OCI-LY7 (cell line): ENCODE measurements around the gene MTNR1B. TPM values are rescaled to one million over a fixed set of nuclear protein-coding genes. Genes with fewer than 3 reads are reported as not detected.

ENCODE experiments used
- BruUV-seq: library from RNA; stranded (reverse); fragments of 400-500 nt; replicated peaks from 2 replicates; lab custom pipeline; 2021; lab: Mats Ljungman, UMichigan
- CTCF ChIA-PET: fragments of 300-600 bp; sonication (Branson Sonifier 250); formaldehyde crosslinking; loops from one replicate; lab custom pipeline; 2022; ENCODE audit warnings: antibody characterized with exemption; ENCODE audit not compliant: unreplicated experiment; lab: Charles Lee
- POLR2A ChIA-PET: fragments of 300-600 bp; sonication (Branson Sonifier 250); formaldehyde crosslinking; loops from one replicate; lab custom pipeline; 2022; ENCODE audit warnings: antibody characterized with exemption; lab: Charles Lee
- DNase-seq: peaks from one replicate; pipeline ENCODE4 v3.0.0-alpha.2; 2015; ENCODE audit warnings: low spot score
- H2AFZ ChIP-seq: fragments of 200-600 bp; sonication (generic), shearing (Covaris generic); 2 replicates; pipeline ENCODE4 v1.6.1; 2014; ENCODE audit warnings: mild to moderate bottlenecking, antibody characterized with exemption, low read length, moderate library complexity
- H3K27ac ChIP-seq: fragments of 200-600 bp; sonication (generic); 2 replicates; pipeline ENCODE4 v1.5.1; 2014; ENCODE audit warnings: mixed run types, low read depth, mild to moderate bottlenecking, moderate library complexity, low read length, inconsistent platforms; ENCODE audit not compliant: poor library complexity, severe bottlenecking
- H3K36me3 ChIP-seq: fragments of 200-600 bp; sonication (generic); 2 replicates; pipeline ENCODE4 v1.6.1; 2014; ENCODE audit warnings: mild to moderate bottlenecking, antibody characterized with exemption, low read length, moderate library complexity, mixed read lengths; ENCODE audit not compliant: insufficient read depth
- H3K4me1 ChIP-seq: fragments of 200-600 bp; sonication (generic); 2 replicates; pipeline ENCODE4 v1.5.1; 2014; ENCODE audit warnings: mild to moderate bottlenecking, low read length; ENCODE audit not compliant: insufficient read depth, poor library complexity, severe bottlenecking
- H3K4me2 ChIP-seq: fragments of 200-600 bp; sonication (generic); 2 replicates; pipeline ENCODE4 v1.6.1; 2014; ENCODE audit warnings: mild to moderate bottlenecking, low read length
- H3K4me3 ChIP-seq: fragments of 200-600 bp; sonication (generic); 2 replicates; pipeline ENCODE4 v1.5.1; 2014; ENCODE audit warnings: mild to moderate bottlenecking, low read depth, low read length; ENCODE audit not compliant: poor library complexity, severe bottlenecking
- H3K79me2 ChIP-seq: fragments of 200-600 bp; sonication (generic); 2 replicates; pipeline ENCODE4 v1.6.1; 2016; ENCODE audit warnings: low read depth, mild to moderate bottlenecking, low read length, moderate library complexity, mixed read lengths; ENCODE audit not compliant: insufficient read depth
- H3K9me2 ChIP-seq: fragments of 200-600 bp; sonication (generic); 2 replicates; pipeline ENCODE4 v1.6.1; 2016; ENCODE audit warnings: mild to moderate bottlenecking, low read length, mixed read lengths; ENCODE audit not compliant: insufficient read depth
- H3K9me3 ChIP-seq: fragments of 200-600 bp; sonication (generic); 2 replicates; pipeline ENCODE4 v1.6.1; 2014; ENCODE audit warnings: mild to moderate bottlenecking, mixed run types, low read length, mixed read lengths
- H4K20me1 ChIP-seq: fragments of 200-600 bp; sonication (generic); 2 replicates; pipeline ENCODE4 v1.6.1; 2014; ENCODE audit warnings: mild to moderate bottlenecking, antibody characterized with exemption, low read length, moderate library complexity, mixed read lengths; ENCODE audit not compliant: insufficient read depth
- EZH2phosphoT487 ChIP-seq: fragments of 200-600 bp; sonication (generic); IDR thresholded peaks from 2 replicates; pipeline ENCODE4 v1.6.1; 2018; ENCODE audit warnings: low read depth, borderline replicate concordance, mild to moderate bottlenecking, mixed run types, antibody characterized with exemption, low read length, moderate library complexity, mixed read lengths
- intact Hi-C: fragments of 100-400 bp; cut with micrococcal nuclease; formaldehyde crosslinking; loops from one replicate; pipeline ENCODE4 v1.10.0; 2022; ENCODE audit not compliant: unreplicated experiment
- total RNA-seq, 2 experiments: library from RNA; depleted of rRNA in 1 of 2; stranded (reverse); fragments of >200 nt in 1 of 2; shearing (Covaris generic) in 1 of 2; gene quantifications; 2 replicates each; pipeline ENCODE4 v1.2.3, GENCODE V29; 2014 to 2022
- TF ChIP-seq, protein P1 (sequence below): fragments of 200-600 bp; sonication (generic); conservative IDR thresholded peaks from 2 replicates; pipeline ENCODE4 v1.5.1; 2014; ENCODE audit warnings: mild to moderate bottlenecking, antibody characterized with exemption, low read length, moderate library complexity, mixed read lengths

MTNR1B gene
- total RNA-seq, 2 experiments from 2014 or later: not detected

DNA sequence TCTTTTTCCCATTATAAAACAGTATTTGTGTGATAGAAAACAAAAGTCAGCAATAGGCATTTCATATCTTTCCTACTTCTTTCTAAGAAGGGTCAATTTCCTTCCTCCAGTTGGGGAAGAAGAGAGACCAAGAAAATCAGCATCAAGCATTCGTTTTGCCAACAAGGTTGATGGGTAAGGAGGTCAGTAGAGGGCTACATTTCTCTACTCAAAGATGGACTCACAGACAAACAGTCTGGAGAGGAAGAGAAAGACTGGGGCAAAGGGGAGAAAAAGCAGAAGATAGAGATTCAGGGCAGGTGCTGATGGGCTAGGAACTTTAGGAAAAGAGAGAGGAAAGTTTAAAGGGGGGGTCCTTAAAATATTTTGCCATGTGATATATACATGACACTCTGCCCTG lies 8.6 kb upstream of the MTNR1B start:
- no peak for DNase-seq
- no peak overlapping the region for H3K4me3 ChIP-seq
- BruUV-seq: no TSS peak
- H2AFZ ChIP-seq: no peak overlapping the region
- no peak overlapping the region for H3K4me2 ChIP-seq
- no peaks in the 10 kb centered on the region for H3K4me1 ChIP-seq
- TF ChIP-seq, protein P1, sequence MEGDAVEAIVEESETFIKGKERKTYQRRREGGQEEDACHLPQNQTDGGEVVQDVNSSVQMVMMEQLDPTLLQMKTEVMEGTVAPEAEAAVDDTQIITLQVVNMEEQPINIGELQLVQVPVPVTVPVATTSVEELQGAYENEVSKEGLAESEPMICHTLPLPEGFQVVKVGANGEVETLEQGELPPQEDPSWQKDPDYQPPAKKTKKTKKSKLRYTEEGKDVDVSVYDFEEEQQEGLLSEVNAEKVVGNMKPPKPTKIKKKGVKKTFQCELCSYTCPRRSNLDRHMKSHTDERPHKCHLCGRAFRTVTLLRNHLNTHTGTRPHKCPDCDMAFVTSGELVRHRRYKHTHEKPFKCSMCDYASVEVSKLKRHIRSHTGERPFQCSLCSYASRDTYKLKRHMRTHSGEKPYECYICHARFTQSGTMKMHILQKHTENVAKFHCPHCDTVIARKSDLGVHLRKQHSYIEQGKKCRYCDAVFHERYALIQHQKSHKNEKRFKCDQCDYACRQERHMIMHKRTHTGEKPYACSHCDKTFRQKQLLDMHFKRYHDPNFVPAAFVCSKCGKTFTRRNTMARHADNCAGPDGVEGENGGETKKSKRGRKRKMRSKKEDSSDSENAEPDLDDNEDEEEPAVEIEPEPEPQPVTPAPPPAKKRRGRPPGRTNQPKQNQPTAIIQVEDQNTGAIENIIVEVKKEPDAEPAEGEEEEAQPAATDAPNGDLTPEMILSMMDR: no peak
- no peaks in the 10 kb centered on the region for H3K9me2 ChIP-seq
- no peaks in the 10 kb centered on the region for H3K79me2 ChIP-seq
- intact Hi-C loops: no loop called here
- no peaks in the 10 kb centered on the region for H3K36me3 ChIP-seq
- ChIA-PET POLR2A (no interaction called here), CTCF (no interaction called here)
- no peaks in the 10 kb centered on the region for H3K9me3 ChIP-seq
- no peak overlapping the region for H3K27ac ChIP-seq
- H4K20me1 ChIP-seq: no peaks in the 10 kb centered on the region

DNA sequence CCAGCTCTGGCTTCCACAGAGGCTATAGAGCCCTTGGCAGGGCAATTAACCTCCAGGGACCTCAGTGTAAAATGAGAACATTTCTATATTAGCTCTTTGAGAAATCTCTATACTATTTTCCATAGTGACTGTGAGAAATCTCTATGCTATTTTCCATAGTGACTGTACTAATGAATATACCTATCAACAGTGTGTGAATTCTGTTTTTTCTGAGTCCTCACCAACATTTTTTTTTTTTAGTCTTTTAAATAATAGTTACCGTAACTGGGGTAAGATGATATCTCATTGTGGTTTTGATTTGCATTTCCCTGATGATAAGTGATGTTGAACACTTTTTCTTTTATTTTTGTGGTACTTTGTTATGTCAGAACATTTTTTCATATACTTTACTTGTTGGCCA lies 7.0 kb upstream of the MTNR1B start:
- DNase-seq: no peak
- no peak for TF ChIP-seq EZH2phosphoT487
- TF ChIP-seq, protein P1: no peak
- no peaks in the 10 kb centered on the region for H3K4me1 ChIP-seq
- POLR2A ChIA-PET: interaction anchor here (0.7 kb wide), 1 partner anchor 688 kb away, joined by 3 read pairs; no protein-coding TSS in a partner anchor
- H3K79me2 ChIP-seq: no peaks in the 10 kb centered on the region
- H3K27ac ChIP-seq: no peak overlapping the region
- CTCF ChIA-PET: no interaction called here
- no peaks in the 10 kb centered on the region for H3K9me3 ChIP-seq
- intact Hi-C loops: no loop called here
- H3K36me3 ChIP-seq: no peaks in the 10 kb centered on the region
- no peaks in the 10 kb centered on the region for H4K20me1 ChIP-seq
- no peaks in the 10 kb centered on the region for H3K9me2 ChIP-seq
- no peak overlapping the region for H3K4me3 ChIP-seq
- no peak overlapping the region for H2AFZ ChIP-seq
- BruUV-seq: no TSS peak
- no peak overlapping the region for H3K4me2 ChIP-seq

DNA sequence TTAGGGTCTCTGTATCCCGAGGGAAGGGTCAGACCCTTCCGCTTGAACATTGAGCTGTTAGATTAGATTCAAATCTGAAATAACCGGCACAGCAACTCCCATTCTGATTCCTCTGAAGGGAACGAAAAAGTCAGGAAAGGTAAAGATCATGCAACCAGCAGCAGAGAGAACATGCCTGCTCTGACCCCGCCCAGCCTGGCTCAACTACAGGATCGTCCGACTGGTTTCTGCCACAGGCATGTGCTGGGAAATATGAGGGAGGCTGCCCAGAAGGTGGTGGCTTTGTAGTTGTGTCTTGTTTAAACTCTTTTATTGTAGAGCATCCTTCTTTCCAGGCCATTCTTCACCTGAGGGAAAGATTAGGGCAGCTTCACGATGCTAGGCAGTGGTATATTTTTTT lies 5.0 kb upstream of the MTNR1B start:
- no peak for TF ChIP-seq EZH2phosphoT487
- TF ChIP-seq, protein P1: no peak
- ChIA-PET POLR2A (interaction anchor here (0.5 kb wide), 1 partner anchor 133 kb away, joined by 3 read pairs; no protein-coding TSS in a partner anchor), CTCF (no interaction called here)
- no peaks in the 10 kb centered on the region for H3K79me2 ChIP-seq
- no peak for DNase-seq
- H3K4me3 ChIP-seq: no peak overlapping the region
- no peaks in the 10 kb centered on the region for H3K9me2 ChIP-seq
- no peaks in the 10 kb centered on the region for H4K20me1 ChIP-seq
- no TSS peak for BruUV-seq
- no peak overlapping the region for H3K4me2 ChIP-seq
- no peaks in the 10 kb centered on the region for H3K36me3 ChIP-seq
- no peak overlapping the region for H2AFZ ChIP-seq
- H3K9me3 ChIP-seq: no peaks in the 10 kb centered on the region
- intact Hi-C loops: no loop called here
- H3K4me1 ChIP-seq: no peaks in the 10 kb centered on the region
- H3K27ac ChIP-seq: no peak overlapping the region
